Vagina (tissue), 2 donors: ENCODE results near the gene LINC01488.

Experiments
- POLR2A ChIP-seq, 2 donors: fragments of 450-650 bp; IDR thresholded peaks; one replicate each; pipeline ENCODE4 v1.6.1; 2017; ENCODE audit warnings: antibody characterized with exemption in 2 of 2, mild to moderate bottlenecking in 2 of 2, moderate library complexity in 2 of 2
- TF ChIP-seq, protein P1 (sequence below), 3 experiments: fragments of 450-650 bp in 2 of 3; fragments of 200-600 bp in 1 of 3; sonication (generic) in 1 of 3; IDR thresholded peaks; one replicate each; pipeline ENCODE4 v1.5.1; 2017 to 2019; ENCODE audit warnings: antibody characterized with exemption in 3 of 3, mild to moderate bottlenecking in 2 of 3, moderate library complexity in 2 of 3

DNA sequence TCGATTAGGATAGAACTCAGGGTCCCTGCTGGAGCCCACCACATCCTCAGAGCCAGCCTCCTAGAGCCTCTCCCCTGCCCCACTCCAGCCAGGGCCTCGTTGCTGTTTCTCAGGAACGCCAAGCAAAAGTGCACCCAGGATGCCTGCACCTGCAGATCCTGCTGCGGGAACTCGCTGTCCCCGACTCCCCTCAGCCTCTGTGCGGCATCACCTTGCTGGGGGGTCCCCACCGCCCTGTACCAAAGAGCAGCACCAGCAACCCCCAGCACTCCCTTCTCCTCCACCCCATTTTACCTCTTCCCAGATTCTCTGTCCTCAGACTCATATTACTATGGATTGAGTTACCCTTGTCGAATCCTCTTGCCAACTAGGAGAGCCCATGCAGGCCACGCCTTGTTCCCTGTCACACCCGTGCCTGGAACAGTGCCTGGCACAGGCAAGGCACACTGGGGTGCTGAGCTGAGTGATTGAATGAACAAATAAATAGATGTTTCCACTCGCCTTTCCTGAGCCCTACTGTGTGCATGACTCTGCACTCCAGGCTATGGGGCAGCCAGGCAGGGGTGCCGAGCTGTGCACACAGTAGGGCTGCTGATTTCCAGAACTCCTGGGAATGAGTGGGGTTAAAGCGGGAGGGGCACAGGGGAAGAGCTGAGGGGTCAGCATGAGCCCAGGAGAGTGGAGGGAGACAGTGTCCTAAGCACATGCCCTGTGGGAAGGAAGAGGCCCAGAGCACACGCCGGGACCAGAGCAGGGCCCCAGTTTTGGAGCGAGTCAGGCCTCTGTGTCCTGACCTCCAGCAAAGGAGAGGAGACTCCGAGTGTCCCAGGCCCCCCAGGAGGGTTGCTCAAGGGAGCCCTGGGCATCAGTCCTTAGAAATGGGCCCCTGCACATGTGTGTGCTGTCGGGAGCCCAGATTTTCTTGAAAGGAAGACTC, 44.3 kb downstream of the LINC01488 start:
- TF ChIP-seq, protein P1, sequence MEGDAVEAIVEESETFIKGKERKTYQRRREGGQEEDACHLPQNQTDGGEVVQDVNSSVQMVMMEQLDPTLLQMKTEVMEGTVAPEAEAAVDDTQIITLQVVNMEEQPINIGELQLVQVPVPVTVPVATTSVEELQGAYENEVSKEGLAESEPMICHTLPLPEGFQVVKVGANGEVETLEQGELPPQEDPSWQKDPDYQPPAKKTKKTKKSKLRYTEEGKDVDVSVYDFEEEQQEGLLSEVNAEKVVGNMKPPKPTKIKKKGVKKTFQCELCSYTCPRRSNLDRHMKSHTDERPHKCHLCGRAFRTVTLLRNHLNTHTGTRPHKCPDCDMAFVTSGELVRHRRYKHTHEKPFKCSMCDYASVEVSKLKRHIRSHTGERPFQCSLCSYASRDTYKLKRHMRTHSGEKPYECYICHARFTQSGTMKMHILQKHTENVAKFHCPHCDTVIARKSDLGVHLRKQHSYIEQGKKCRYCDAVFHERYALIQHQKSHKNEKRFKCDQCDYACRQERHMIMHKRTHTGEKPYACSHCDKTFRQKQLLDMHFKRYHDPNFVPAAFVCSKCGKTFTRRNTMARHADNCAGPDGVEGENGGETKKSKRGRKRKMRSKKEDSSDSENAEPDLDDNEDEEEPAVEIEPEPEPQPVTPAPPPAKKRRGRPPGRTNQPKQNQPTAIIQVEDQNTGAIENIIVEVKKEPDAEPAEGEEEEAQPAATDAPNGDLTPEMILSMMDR (IDR thresholded peaks at IDR 0.05): no peak
- TF ChIP-seq POLR2A (IDR thresholded peaks at IDR 0.05): no peak
